K562 (cell line): ENCODE results near the gene CENPP. TPM values are rescaled to one million over a fixed set of nuclear protein-coding genes. Genes with fewer than 3 reads are reported as not detected.

Source experiments
- ATAC-seq: fragments of 200-7000 bp; cut with Tn5 transposase; 3 replicates; pipeline ENCODE4 v1.9.1; 2020; ENCODE audit warnings: moderate library complexity
- BruUV-seq: library from RNA; stranded (reverse); fragments of 400-500 nt; replicated peaks from 2 replicates; lab custom pipeline; 2021; lab: Mats Ljungman, UMichigan
- CTCF ChIA-PET: fragments of 300-600 bp; formaldehyde crosslinking; extraction: SDS; loops from one replicate; lab custom pipeline; 2021; ENCODE audit warnings: low intra/inter-chr PET ratio; lab: Yijun Ruan, JAX
- POLR2A ChIA-PET: fragments of 300-600, 350-650 bp; sonication (Branson Sonifier 250); formaldehyde crosslinking; extraction: SDS; loops from one replicate; lab custom pipeline; 2021; ENCODE audit warnings: antibody characterized with exemption, inconsistent platforms; lab: Yijun Ruan, JAX
- DNase-seq, 4 experiments: peaks; one replicate each; pipeline versions ENCODE4 v3.0.0 to v3.0.0-alpha.2; 2011 to 2018; ENCODE audit warnings: low spot score in 3 of 4, mixed read lengths in 3 of 4; ENCODE audit errors: extremely low read depth in 1 of 4
- FAIRE-seq: peaks from 2 replicates; lab custom pipeline; 2011; peaks lifted over from hg19 to GRCh38; lab: Jason Lieb, UNC
- H2AFZ ChIP-seq: 2 replicates; pipeline ENCODE4 v1.6.0; 2011; ENCODE audit warnings: low read depth, low read length, control low read depth, inconsistent platforms
- H3K27ac ChIP-seq: fragments of 200-600 bp; 3 replicates; pipeline ENCODE4 v1.8.0; 2011; ENCODE audit warnings: low read depth, mild to moderate bottlenecking, control low read depth, inconsistent platforms, low read length, moderate library complexity, mixed read lengths; ENCODE audit errors: extremely low read depth
- H3K27me3 ChIP-seq, 2 experiments: fragments of 300-600 bp in 1 of 2; 2 replicates in 1 of 2; 3 replicates in 1 of 2; pipeline versions ENCODE4 v1.6.0 to v1.8.0; 2011; ENCODE audit warnings: inconsistent platforms in 2 of 2, low read length in 2 of 2, mild to moderate bottlenecking in 1 of 2, mixed read lengths in 1 of 2, moderate library complexity in 1 of 2; ENCODE audit not compliant: control insufficient read depth in 2 of 2, insufficient read depth in 2 of 2
- H3K36me3 ChIP-seq: fragments of 300-600 bp; 3 replicates; pipeline ENCODE4 v1.8.0; 2011; ENCODE audit warnings: mild to moderate bottlenecking, low read length, inconsistent platforms; ENCODE audit not compliant: control insufficient read depth, insufficient read depth
- H3K4me1 ChIP-seq, 2 experiments: fragments of 200-600 bp in 1 of 2; replicated peaks in 1 of 2; 2 replicates in 1 of 2; 3 replicates in 1 of 2; pipeline versions ENCODE4 v1.5.1 to v1.8.0; 2011; ENCODE audit warnings: inconsistent platforms in 2 of 2, low read length in 2 of 2, mild to moderate bottlenecking in 1 of 2, mixed read lengths in 1 of 2, moderate library complexity in 1 of 2; ENCODE audit not compliant: control insufficient read depth in 2 of 2, insufficient read depth in 2 of 2
- H3K4me2 ChIP-seq: 2 replicates; pipeline ENCODE4 v1.6.1; 2011; ENCODE audit warnings: low read length, control low read depth, inconsistent platforms, mixed read lengths; ENCODE audit not compliant: insufficient read depth
- H3K4me3 ChIP-seq: fragments of 200-600 bp; sonication (generic), shearing (Covaris generic); 2 replicates; pipeline ENCODE4 v1.5.1; 2016; ENCODE audit warnings: control low read depth, inconsistent platforms
- H3K79me2 ChIP-seq: fragments of 200-600 bp; 3 replicates; pipeline ENCODE4 v1.8.0; 2011; ENCODE audit warnings: low read length, inconsistent platforms; ENCODE audit not compliant: control insufficient read depth, insufficient read depth
- H3K9ac ChIP-seq, 2 experiments: 2 replicates each; pipeline versions ENCODE4 v1.6.0 to v1.6.1; 2011; ENCODE audit warnings: low read depth in 2 of 2, low read length in 2 of 2, control low read depth in 1 of 2, inconsistent platforms in 1 of 2, mild to moderate bottlenecking in 1 of 2, mixed read lengths in 1 of 2; ENCODE audit not compliant: insufficient read depth in 1 of 2
- H3K9me1 ChIP-seq: one replicate; pipeline ENCODE4 v1.6.0; 2011; ENCODE audit warnings: inconsistent platforms, mild to moderate bottlenecking, low read length, moderate library complexity; ENCODE audit not compliant: control insufficient read depth, insufficient read depth
- H3K9me3 ChIP-seq: replicated peaks from 2 replicates; pipeline ENCODE4 v1.5.1; 2011; ENCODE audit warnings: low read depth, low read length, inconsistent platforms; ENCODE audit not compliant: control insufficient read depth, insufficient read depth
- H4K20me1 ChIP-seq: replicated peaks from 2 replicates; pipeline ENCODE4 v1.6.1; 2011; ENCODE audit warnings: low read length, inconsistent platforms, mixed read lengths; ENCODE audit not compliant: control insufficient read depth, insufficient read depth
- FOSL1 ChIP-seq: fragments of 200-800 bp; sonication (Bioruptor generic); conservative IDR thresholded peaks from 2 replicates; pipeline ENCODE4 v1.6.1; 2016; ENCODE audit warnings: missing genetic modification characterization, missing compliant biosample characterization
- HLTF ChIP-seq: fragments of 450-650 bp; IDR thresholded peaks from 2 replicates; pipeline ENCODE4 v1.6.1; 2016
- LARP7 ChIP-seq: fragments of 450-650 bp; IDR thresholded peaks from 2 replicates; pipeline ENCODE4 v1.6.1; 2016
- PRDM10 ChIP-seq: fragments of 450-650 bp; IDR thresholded peaks from 2 replicates; pipeline ENCODE4 v1.6.1; 2018; ENCODE audit not compliant: partially characterized antibody
- WGBS: fragments of 100-300 bp; shearing (Covaris generic); methylation state at CpG from one replicate; pipeline ENCODE4 v1.1.6; 2016; ENCODE audit warnings: low coverage, mixed read lengths; ENCODE audit not compliant: insufficient coverage; ENCODE audit errors: missing lambda C conversion rate; 5-methylcytosine and 5-hydroxymethylcytosine counted together
- in situ Hi-C: fragments of 300-500 bp; cut with MboI; formaldehyde crosslinking; loops from 4 replicates; pipeline ENCODE4 v1.15.0; 2018; ENCODE audit warnings: inconsistent platforms, mixed read lengths
- intact Hi-C: fragments of 100-400 bp; cut with micrococcal nuclease; formaldehyde crosslinking; loops from 2 replicates; pipeline ENCODE4 v1.14.2; 2022
- polyA plus RNA-seq, 8 experiments: library from polyadenylated mRNA; depleted of rRNA in 4 of 8; stranded (reverse) in 5 of 8; unstranded in 3 of 8; fragments of >200 nt; fragmentation: Nextera tagmentation in 2 of 8; fragmentation: Illumina TruSeq in 1 of 8; extraction: Ambion mirVana in 2 of 8; extraction: Trizol in 1 of 8; gene quantifications; 2 replicates each; pipeline versions ENCODE4 v1.2.1 to v1.2.3, GENCODE V29; 2011 to 2014; ENCODE audit warnings: inconsistent platforms in 1 of 8, missing spikeins in 1 of 8
- total RNA-seq, 7 experiments: library from RNA; depleted of rRNA in 6 of 7; stranded (reverse); fragments of >200 nt in 6 of 7; fragmentation: Illumina TruSeq in 2 of 7; extraction: Trizol in 2 of 7; gene quantifications; 2 replicates each; pipeline versions ENCODE4 v1.2.1 to v1.2.3, GENCODE V29; 2011 to 2021; ENCODE audit warnings: low replicate concordance in 1 of 7

The CENPP gene
- total and polyA plus RNA-seq, 9 of the 15 experiments (the other 6 are each of a cell fraction or from before 2014, with no cell fraction given): 8.0 to 28.5 (median 17.9) TPM

DNA sequence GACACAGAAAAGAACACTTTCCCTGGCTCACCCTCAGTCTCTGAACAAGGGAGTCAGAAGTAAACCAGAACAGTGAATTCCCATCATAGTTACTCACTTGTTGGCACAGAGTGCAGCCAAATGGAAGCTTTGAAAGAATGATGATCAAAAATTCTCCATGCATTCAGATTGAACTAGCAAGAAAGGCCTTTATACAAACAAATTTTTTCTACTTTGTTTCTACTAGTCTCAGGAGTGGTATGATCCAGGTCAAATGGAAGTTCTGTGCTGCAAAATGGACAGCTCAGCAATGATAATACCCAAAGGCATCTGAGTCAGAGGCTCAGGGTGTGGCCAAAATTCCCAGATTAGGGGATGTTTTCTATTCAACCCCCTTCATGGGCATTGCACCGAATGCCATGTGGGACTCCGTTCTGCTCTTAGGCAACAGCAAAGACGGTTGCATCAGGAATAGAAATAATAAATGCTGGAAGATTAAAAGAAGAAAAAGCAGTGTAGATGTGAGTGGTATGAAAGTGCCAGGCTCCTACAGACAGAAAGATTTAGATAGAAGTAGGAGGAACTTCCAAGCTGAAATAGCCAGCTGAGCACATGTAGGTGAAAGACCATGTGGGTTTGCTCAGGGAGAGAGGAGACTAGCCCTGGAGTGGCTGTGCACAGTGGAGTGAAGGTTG, 180.6 kb downstream of the CENPP start:
- no peaks in the 10 kb centered on the region for H3K79me2 ChIP-seq
- H2AFZ ChIP-seq: no peak overlapping the region
- H4K20me1 ChIP-seq: no peaks in the 10 kb centered on the region
- intact Hi-C loops: no loop called here
- POLR2A ChIA-PET: interaction anchor here (1.2 kb wide), 1 partner anchor 12 kb away, joined by 4 read pairs; no protein-coding TSS in a partner anchor
- H3K4me2 ChIP-seq: no peak overlapping the region
- no peaks in the 10 kb centered on the region for H3K36me3 ChIP-seq
- H3K9me1 ChIP-seq: no peaks in the 10 kb centered on the region
- H3K27me3 ChIP-seq: no peaks in the 10 kb centered on the region
- in situ Hi-C loops: no loop called here
- CTCF ChIA-PET: interaction anchor here (0.9 to 1.4 kb wide), 2 partner anchors 128 to 129 kb away, joined by 6 read pairs; no protein-coding TSS in a partner anchor
- H3K9me3 ChIP-seq: no peaks in the 10 kb centered on the region
- no peak for ATAC-seq
- H3K27ac ChIP-seq: no peak overlapping the region
- FAIRE-seq: no peak
- DNase-seq: no peak
- 68% methylated on average over 3 of the region's 3 CpGs for WGBS
- no peak overlapping the region for H3K4me3 ChIP-seq
- TF ChIP-seq PRDM10 (peak; percentile 74), FOSL1 (peak; percentile 40; the same call in 1 of the 2 replicates), LARP7 (no peak), HLTF (no peak)
- H3K9ac ChIP-seq: no peak overlapping the region
- BruUV-seq: no TSS peak
- peaks cover 8 to 19% of the 10 kb centered on the region in 2 experiments for H3K4me1 ChIP-seq
